ENCODE results near the gene CIT.
"Not testable (repeated sequence)": the region's sequence is repeated elsewhere in the genome, so short reads cannot be mapped to it uniquely, and the experiment has no call there.

The CIT gene

GRCh38 chr12:119727600-119728443 is 149.3 kb downstream of the CIT start:
- DNase-seq: no peak

- DNase-seq: no peak
Measured at GRCh38 chr12:119725523-119725922, 151.6 kb downstream of the CIT start.

GRCh38 chr12:119721306-119721705 is 155.8 kb downstream of the CIT start:
- no peak for DNase-seq

DNA sequence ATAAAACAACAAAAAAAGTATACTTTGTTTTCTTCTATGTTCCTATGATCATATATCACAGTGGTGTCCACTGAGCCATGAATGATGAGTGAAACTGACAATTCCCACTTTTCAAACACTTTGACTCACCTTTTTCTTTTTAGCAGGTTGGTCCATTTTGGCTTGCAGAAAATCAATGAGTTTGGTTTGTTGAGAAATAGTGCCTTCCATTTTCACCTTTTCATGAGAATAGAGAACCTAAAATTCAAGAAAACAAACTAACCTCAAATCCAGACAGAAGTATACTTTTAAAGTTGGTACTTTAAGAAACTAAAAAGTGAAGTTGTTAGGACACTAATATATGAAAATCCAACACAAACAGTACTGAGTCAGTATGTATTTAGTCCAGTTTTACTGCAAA is 156.8 kb downstream of the CIT start:
- no peak for DNase-seq

- no peak for DNase-seq
Measured at GRCh38 chr12:119718141-119718540, 159.0 kb downstream of the CIT start.

DNA sequence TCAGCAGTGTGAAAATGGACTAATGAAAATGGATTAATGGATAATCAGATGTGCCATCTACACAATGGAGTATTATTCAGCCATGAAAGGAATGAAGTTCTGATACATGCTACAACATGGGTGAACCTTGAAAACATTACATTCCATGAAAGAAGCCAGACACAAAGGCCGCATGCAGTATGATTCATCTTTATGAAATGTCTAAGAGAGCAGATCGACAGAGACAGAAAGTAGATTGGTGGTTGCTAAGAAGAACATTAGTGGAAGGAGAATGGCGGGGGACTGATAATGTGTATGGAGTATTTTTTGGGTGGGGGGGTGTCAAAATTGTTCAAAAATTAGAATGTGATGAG is 161.9 kb downstream of the CIT start:
- no peak for DNase-seq

- DNase-seq: no peak
Measured at GRCh38 chr12:119714614-119715267, 162.4 kb downstream of the CIT start.

DNA sequence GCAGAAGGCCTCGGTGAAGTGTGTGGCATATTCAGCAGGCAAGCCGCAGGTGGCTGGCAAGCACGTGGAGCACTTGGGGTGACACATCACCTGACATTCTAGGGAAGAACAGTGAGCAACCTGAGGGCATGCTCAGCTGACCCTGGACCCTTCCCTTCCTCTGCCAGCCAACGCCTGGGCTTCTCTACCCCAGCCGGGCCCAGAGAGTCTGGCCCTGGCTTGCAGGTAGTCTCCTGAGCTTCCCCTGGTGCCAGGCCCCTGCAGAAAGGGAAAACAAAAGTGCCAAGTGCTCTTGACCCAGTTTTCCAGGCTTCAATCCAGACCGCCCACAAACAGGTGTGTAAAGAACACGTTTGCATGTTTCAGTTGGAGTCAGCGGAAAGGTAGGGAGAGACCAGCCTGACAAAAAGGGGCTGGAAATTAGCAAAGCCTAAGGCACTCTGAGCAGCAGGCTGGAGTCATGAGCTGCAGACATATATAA is 163.5 kb downstream of the CIT start:
- DNase-seq: no peak

GRCh38 chr12:119712721-119713120 is 164.4 kb downstream of the CIT start:
- no peak for DNase-seq

DNA sequence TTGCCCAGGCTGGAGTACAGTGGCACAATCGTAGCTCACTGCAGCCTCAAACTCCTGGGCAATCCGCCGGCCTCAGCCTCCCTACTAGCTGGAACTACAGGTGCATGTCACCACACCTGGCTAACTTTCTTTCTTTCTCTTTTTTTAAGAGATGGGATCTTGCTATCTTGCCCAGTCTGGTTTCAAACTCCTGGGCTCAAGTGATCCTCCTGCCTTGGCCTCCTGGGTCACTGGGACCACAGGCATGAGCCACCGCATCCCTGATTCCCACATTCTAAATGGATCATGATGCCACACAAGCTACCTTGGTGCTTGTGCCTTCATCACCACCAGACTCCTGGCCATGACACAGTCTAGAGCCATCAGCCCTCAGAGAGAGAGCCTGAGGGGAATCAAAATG is 165.4 kb downstream of the CIT start:
- no peak for DNase-seq

GRCh38 chr12:119710965-119711551 is 166.1 kb downstream of the CIT start:
- no peak for DNase-seq

GRCh38 chr12:119710374-119710964 is 166.7 kb downstream of the CIT start:
- DNase-seq: no peak

DNA sequence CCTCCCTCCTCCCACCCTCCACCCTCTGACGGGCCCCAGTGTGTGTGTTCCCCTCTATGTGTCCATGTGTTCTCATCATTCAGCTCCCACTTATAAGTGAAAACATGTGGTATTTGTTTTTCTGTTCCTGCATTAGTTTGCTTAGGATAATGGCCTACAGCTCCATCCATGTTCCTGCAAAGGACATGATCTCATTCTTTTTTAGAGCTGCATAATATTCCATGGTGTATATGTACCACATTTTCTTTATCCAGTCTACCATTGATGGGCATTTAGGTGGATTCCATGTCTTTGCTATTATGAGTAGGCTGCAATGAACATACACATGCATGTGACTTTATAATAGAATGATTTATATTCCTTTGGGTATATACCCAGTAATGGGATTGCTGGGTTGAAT is 170.7 kb downstream of the CIT start:
- not testable (repeated sequence) for DNase-seq

- no peak for DNase-seq
Measured at GRCh38 chr12:119705182-119705581, 171.9 kb downstream of the CIT start.

- no peak for DNase-seq
Measured at GRCh38 chr12:119704065-119704747, 172.9 kb downstream of the CIT start.

DNA sequence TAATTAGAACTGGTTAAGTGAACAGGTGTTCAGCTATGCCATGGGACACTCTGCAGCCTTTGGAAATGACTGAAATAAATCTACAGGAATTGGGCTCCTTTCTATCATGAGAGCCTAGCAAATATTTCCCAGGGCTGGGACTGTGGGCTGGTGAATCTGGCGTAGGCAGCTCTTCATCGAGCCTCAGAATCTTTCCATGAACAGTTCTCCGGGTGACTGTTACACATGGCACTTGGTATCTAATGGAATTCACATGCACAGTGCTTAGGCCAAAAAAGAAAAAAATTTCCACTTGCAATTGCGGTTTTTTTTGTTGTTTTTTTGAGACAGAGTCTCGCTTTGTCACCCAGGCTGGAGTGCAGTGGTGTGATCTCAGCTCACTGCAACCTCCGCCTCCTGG is 177.0 kb downstream of the CIT start:
- no peak for DNase-seq

- no peak for DNase-seq
Measured at GRCh38 chr12:119699199-119699760, 177.8 kb downstream of the CIT start.

DNA sequence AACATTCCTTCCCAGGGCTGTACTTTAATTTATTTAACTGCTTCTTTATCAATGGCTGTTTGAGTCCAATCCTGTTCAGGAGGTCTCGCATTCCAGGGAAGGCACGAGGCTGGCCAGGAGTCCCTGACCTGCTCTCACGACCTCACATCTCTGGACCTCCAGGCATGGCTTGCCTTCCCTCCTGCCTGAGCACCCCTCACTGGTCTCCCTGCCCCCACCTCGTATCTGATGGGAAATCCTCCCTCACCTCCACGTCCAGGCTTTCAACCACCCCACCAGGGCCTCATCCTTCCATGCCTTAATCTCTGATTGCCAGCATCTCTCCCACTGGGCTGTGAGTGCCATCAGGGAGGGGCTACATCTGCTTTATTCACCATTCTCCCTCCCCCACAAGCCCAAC is 180.2 kb downstream of the CIT start:
- DNase-seq: no peak

DNA sequence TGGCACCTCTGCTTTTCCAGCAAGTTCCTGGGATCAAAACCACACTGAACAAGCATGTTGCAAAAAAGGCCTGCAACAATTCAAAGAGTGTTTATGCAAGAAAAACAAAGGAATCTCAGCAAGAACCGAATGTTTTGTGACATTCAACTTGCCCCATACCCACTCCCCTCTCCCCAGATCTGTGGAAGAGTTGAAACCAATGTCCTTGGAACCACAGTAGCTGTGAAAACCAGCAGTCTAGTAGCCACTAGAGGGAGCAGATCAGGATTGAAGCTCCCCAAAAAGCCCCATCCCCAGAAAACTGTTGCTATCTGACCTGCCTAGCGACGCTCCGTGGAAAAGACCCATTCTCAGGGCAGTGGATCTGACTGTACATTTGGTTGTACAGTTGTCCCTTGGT is 182.1 kb downstream of the CIT start:
- DNase-seq: no peak

DNA sequence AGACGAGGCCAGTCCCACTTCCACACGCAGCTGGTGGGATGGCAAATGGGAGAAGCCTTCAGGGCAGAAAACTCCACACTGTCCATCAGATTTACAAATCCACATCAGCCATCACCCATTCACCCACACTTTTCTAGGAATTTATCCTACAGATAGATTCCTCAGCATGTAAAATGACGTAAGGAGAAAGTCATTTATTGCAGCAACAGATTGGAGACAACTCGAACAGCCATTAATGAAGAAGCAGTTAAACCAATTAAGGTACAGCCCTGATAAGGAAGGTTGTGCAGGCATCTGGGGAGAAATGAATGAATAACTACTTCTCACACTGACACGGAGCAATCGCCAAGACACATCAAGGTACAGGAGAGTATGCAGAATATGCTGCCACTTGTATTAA is 183.0 kb downstream of the CIT start:
- no peak for DNase-seq

DNA sequence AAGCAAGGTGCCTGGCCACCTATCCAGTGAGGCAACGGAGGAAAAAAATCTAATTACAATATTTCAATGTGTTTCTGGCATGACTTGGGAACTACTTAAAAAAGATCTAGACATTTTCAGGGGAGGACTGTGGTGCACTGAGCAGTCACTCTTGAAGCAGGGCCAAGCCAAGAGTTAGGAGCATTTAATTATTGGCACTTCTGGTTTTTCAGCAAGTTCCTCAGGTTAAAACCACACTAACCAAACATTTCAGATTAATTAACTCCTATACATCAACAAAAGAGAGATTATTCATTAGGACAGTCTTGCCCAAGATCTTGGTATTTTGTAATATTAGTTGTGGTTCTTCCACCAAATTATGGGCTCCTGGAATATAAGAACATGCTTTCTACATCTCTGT is 183.6 kb downstream of the CIT start:
- DNase-seq: no peak

GRCh38 chr12:119692997-119693396 is 184.1 kb downstream of the CIT start:
- DNase-seq: no peak

- no peak for DNase-seq
Measured at GRCh38 chr12:119692410-119692809, 184.7 kb downstream of the CIT start.
